Upper lobe of left lung (tissue), 4 donors: ENCODE measurements around the gene COL10A1.

Source experiments
- POLR2A ChIP-seq, 4 donors: fragments of 450-650 bp; IDR thresholded peaks; one replicate each; pipeline ENCODE4 v1.5.1; 2016 to 2017; ENCODE audit warnings: antibody characterized with exemption in 4 of 4, mild to moderate bottlenecking in 2 of 4
- POLR2AphosphoS5 ChIP-seq, 2 donors: sonication (generic); formaldehyde crosslinking; IDR thresholded peaks; one replicate each; pipeline ENCODE4 v1.5.1; 2017; ENCODE audit warnings: antibody characterized with exemption in 2 of 2
- TF ChIP-seq, protein P1 (sequence below), 6 experiments: fragments of 450-650 bp in 4 of 6; fragments of 200-600 bp in 2 of 6; sonication (generic) in 2 of 6; IDR thresholded peaks; one replicate each; pipeline ENCODE4 v1.5.1; 2016 to 2019; ENCODE audit warnings: antibody characterized with exemption in 6 of 6

DNA sequence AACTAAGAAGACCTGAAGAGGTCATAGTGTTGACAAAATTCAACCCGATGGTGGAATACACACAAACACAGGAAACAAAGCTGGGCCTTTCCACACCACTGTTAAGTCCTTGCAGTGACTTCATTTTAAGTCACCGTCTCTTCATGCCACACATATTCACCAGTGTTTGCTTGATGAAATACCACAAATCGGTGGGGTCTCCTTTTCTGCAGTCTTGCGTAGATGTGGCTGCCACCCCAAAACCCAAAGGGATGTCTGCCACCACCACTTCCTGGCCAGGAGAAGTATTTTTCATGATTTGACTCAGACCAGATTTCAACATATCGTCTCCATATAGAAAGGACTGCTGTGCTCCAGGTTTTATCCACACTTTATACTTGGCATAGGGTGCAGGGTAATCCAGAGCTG lies 11.0 kb upstream of the COL10A1 start:
- TF ChIP-seq, protein P1, sequence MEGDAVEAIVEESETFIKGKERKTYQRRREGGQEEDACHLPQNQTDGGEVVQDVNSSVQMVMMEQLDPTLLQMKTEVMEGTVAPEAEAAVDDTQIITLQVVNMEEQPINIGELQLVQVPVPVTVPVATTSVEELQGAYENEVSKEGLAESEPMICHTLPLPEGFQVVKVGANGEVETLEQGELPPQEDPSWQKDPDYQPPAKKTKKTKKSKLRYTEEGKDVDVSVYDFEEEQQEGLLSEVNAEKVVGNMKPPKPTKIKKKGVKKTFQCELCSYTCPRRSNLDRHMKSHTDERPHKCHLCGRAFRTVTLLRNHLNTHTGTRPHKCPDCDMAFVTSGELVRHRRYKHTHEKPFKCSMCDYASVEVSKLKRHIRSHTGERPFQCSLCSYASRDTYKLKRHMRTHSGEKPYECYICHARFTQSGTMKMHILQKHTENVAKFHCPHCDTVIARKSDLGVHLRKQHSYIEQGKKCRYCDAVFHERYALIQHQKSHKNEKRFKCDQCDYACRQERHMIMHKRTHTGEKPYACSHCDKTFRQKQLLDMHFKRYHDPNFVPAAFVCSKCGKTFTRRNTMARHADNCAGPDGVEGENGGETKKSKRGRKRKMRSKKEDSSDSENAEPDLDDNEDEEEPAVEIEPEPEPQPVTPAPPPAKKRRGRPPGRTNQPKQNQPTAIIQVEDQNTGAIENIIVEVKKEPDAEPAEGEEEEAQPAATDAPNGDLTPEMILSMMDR (IDR thresholded peaks at IDR 0.05): no peak
- no peak for TF ChIP-seq POLR2AphosphoS5 (IDR thresholded peaks at IDR 0.05)
- TF ChIP-seq POLR2A (IDR thresholded peaks at IDR 0.05): no peak
